Activated CD4-positive, CD25-positive, alpha-beta regulatory T cell treated with anti-CD3 and anti-CD28 coated beads, Interleukin-2, amount 50 U/mL, for 24 hours (primary cell): ENCODE results near the gene ARMCX4.
"Not testable (repeated sequence)": the region's sequence is repeated elsewhere in the genome, so short reads cannot be mapped to it uniquely, and the experiment has no call there.

Experiments
- ATAC-seq, 2 donors: fragments of 150-1000 bp; cut with Tn5 transposase; one replicate each; pipeline ENCODE4 v1.10.0; 2021; ENCODE audit warnings: mild to moderate bottlenecking in 1 of 2, moderate library complexity in 1 of 2

ARMCX4 gene

DNA sequence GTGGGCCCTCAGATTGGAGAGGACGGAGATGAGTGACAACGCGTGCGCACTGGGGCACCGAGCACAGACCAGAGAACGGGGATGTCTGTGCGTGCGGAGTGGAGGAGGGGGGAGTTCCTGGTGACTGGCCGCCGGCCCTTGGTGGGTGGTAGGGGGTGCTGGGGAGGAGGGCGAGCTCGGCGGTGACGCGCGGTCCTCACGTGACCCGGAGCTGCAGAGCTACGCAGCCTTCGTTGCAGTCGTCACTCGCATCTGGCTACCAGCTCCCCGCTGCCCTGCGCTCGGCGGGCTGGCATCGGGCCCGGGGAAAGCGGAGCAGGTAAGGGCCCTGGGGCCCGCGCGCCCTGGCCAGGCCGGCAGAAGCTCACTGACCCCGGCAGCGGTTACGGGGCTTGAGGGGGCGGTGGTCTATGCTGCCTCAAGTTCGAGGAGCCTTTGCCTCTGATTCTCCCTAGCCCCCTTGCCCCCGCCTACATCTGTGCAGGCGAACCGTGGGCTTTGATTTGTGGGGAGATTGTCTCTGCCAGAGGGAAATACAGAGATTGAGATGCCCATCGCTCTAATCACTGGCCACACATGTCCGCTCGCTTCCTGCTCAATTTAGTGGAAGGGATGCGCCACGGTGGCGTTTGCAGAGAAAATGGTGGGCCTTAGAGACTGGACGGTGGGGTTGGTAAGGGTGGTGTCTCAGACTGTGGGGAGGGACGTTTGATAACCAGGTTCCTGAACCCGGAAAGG lies at the start of gene ARMCX4:
ARMCX4 (plus strand) TSS at position 245 of the 738 bp plus-strand sequence. CDS start 3,134 bp downstream, outside the sequence.
- peak; percentile 81 to 83 for ATAC-seq

DNA sequence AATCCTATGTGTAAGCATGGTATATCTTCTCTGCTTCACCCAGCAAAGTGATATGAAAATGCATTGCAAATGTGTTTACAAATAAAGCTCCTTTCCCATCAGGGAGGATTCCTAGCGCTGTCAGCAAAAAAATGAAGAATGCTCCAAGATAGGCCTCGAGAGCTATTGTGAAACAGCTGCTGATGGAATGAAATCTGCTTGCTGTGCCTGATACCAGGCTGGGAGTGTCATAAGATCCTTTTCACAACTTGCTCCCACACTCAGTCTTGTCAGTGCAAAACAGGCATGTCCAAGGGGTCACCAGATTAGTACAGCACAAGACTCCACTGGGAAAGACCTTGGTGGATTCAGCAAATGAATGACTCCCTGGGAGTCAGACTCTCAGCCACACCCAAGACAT lies 43.2 kb upstream of the ARMCX4 start:
- no peak for ATAC-seq

DNA sequence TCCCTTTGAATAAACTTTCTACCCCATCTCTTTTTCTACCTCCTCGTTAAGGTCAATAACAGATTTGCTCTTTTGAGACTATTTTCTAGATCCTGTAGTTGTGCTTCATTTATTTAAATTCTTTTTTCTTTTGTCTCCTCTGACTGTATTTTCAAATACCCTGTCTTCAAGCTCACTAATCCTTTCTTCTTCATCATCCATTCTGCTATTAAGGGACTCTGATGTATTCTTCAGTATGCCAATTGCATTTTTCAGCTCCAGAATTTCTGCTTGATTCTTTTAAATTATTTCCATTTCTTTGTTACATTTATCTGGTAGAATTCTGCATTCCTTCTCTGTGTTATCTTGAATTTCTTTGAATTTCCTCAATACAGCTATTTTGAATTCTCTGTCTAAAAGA lies 36.0 kb upstream of the ARMCX4 start:
- ATAC-seq: no peak

DNA sequence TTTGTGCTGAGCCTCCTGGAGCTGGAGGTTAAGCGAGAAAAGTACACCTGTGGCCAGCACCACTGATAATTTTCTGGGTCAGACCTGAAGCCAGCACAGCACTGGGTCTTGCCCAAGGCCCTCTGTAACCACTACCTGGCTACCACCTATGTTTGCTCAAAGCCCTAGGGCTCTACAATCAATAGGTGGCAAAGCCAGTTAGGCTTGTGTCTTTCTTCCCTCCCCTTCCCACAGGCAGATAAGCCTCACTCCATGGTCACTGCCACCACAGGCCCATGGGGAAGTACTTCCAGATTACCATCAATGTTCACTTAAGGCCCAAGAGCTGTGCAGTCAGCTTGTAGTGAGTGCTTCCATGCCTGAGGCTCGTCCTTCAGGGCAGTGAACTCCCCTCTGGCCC lies 35.2 kb upstream of the ARMCX4 start:
- ATAC-seq: no peak

DNA sequence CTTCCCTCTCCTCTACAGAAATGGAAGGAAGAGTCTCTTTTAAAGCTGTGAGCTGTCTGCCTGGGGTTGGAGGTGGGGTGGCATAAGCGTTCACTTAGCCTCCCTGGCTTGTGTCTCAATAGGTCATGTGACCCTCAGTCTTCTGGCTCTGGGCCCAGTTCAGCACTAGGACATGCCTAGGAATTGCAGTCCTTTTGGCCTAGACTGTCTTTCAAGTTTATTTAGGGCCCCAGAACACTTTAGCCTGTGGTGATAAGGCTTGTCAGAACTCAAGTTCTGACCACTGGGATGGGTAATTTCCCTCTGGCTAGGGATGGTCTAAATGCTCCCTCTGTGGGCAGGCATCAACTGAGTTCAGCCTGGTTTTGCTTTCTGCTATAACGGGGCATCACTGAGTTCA lies 34.3 kb upstream of the ARMCX4 start:
- no peak for ATAC-seq

DNA sequence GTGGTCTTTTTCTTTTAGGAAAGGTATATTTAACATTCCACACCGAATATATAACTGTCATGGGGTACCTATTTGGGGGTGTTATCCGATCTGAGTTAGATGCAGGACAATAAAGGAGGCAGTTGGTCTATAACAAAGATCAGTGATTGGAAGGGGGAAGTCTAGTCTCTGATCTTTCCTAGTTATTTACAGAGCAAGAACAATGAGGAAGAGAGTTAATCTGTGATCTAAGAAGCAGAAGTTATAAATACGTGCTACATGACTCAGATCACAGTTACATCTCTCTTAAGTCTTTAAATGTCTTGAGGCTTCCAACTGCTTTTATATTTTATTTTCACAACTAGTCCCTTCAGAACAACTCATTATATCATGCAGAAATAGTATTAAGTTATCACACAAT lies 33.2 kb upstream of the ARMCX4 start:
- no peak for ATAC-seq

DNA sequence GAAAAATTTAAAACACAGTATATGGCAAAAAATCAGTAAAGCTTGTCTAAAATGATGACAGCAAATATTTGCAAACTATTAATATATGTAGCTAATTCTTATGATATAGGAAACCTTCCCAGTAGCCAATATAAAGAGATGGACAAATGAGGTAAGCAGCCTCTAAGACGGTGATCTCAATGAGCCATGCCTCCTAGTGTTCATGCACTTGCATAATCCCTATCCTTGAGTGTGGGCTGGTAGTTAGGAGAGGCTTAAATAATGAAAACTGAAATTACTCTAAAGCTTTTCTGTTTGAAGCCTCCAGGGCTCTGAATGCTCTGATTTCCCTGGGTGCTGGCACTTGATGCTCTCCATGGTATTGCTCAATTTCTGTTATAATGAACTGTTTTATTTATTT lies 24.6 kb upstream of the ARMCX4 start:
- no peak for ATAC-seq

DNA sequence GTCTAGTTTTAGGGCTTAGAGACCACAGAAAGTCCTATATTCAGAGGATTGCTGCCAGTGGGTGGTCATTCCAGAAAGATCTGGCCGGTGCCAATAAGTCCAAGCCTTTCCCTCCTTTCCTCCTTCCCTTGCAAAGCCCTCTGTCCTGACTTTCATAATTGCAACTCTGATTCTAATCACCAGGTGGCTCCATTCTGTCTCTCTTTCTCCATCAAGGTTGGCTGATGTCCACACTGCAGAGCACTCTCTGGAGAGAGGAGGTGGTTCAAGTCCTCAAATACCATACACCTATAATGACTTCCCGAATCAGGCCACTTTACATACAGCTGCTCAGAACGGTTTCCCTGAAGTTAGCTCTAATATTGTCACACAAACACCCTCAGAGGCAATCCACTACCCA lies 22.4 kb upstream of the ARMCX4 start:
- ATAC-seq: no peak

DNA sequence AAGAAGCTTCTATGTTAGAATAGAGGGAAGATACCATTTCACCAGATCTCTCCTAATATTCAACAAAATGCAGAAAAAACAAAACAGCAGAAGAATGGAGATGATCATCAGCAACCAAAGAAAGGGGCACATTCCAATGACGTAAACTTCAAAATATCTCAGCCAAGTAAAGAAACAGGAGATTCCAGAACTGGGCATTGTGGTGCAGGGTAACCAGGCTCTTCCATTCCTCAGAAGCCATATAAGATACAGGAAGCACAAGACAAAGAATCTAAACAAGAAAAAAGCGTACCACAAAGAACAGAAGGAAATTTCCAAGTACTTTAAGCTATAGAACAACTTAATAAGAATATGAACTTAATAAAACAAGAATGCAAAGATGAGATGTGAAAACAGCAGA lies 6.9 kb upstream of the ARMCX4 start:
- no peak for ATAC-seq

DNA sequence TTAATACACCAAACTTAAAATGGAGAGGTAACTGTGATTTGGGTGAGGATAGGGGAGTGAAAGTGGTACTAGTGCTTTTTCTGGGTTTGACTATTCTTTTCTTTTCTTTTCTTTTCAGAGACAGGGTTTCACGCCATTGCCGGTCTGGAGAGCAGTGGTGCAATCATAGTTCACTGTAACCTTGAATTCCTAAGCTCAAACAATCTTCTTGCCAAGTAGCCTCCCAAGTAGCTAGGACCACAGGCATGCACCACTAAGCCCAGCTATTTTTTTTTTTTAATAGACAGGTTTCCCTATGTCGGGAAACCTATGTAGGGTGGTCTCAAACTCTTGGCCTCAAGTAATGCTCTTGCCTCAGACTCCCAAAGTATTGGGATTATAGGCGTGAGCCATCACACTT lies 3.0 kb upstream of the ARMCX4 start:
- ATAC-seq: no peak

DNA sequence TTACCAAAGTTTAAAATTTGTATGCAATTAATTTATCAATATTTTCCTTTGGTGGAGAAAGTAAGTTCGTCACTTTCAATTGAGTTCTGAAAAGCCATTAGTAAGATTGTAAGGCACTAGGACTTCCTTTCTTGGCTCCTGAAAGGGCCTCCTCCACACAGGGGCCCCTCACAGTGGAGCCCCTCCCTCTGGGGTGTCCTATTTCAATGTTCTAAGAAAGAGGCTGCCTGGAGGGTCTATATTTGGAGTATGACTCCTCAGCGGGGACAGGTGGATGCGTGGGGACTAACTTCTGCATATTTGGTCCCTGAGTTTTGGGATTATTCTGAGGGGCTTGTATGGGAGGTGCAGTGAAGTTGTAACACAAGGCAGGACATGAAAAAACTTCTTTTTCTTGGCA lies 1.6 kb upstream of the ARMCX4 start:
- no peak for ATAC-seq

DNA sequence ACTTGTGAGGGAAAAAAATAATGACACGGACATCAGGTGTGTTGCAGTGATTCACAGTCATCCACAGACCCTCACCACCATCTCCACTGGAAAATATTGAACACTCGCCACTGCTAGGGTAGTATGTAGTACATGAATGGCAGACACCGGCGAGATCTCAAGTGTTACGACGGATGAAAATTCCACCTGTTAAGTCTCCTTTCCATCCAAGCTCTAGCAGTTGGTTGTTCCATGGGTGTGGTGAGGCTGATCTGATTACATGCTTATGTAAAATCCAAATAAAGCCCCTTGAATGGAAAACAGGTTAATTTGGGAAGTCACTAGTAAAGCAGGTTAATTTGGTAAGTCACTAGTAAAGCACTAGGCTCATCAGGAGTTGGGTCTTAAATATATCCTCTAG lies 1.1 kb upstream of the ARMCX4 start:
- ATAC-seq: no peak

DNA sequence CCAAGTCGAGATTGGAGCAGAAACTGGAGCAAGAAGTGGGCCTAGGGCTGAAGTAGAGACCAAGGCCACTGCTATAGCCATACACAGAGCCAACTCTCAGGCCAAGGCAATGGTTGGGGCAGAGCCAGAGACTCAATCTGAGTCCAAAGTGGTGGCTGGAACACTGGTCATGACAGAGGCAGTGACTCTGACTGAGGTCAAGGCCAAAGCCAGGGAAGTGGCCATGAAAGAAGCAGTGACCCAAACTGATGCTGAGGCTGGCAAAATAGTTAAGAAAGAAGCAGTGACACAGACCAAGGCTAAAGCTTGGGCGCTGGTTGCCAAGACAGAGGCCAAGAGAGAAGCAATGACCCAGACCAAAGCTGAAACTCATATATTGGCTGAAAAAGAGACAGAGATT lies 3.5 kb downstream of the ARMCX4 start:
- no peak for ATAC-seq

DNA sequence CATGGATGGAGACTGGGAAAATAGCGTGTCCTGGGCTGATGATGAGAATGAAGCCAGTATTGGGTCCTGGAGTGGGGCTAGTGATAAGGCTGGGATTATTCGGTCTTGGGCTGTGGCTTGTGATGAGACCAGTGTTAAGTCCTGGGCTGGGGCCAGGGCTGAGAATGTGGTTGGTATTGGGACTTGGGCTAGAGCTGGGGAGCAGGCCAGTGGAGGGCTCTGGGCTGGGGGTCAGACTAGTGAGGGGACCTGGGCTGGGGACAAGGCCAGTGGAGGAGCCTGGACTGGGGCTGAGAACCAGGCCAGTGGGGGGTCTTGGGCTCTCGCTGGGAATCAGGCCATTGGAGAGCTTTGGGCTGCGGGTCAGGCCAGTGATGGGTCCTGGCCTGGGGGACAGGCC lies 6.7 kb downstream of the ARMCX4 start:
- no peak for ATAC-seq

DNA sequence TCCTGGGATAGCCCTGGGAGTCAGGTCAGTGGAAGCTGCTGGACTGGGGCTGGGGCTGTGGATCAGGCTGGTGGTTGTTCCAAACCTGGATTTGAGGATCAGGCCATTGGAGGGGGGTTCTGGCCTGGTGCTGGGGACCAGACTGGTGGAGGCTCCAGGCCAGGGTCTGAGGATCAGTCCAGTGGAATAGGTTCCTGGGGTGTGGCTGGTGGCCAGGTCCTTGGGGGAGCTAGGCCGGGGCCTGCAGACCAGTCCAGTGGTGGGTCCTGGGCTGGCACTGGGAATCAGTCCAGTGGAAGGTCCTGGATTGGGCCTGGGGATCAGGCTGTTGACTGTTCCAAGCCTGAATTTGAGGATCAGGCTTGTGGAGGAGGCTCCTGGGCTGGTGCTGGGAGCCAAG lies 8.0 kb downstream of the ARMCX4 start:
- no peak for ATAC-seq

DNA sequence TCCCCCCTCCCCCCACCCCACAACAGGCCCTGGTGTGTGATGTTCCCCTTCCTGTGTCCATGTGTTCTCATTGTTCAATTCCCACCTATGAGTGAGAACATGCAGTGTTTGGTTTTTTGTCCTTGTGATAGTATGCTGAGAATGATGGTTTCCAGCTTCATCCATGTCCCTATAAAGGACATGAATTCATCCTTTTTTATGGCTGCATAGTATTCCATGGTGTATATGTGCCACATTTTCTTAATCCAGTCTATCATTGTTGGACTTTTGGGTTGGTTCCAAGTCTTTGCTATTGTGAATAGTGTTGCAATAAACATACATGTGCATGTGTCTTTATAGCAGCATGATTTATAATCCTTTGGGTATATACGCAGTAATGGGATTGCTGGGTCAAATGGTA lies 17.7 kb downstream of the ARMCX4 start:
- ATAC-seq: not testable (repeated sequence)

DNA sequence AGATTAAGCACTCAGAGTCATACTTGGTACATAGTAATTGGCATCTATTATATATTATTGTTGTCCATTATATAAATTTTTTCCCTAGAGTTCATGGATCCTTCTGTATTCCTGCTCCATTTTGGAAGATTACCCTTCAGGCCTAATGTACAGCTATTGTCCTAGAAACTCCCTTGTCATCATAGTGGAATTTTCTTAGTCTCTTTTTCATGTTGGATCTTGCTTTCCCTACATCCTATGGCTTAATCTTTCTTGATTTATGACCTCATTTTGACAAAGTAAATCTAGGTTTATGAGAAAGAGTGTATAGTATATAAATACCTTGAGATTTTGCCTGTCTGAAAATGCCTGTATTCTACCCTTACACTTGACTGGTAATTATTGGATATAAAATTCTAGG lies 22.1 kb downstream of the ARMCX4 start:
- ATAC-seq: no peak

DNA sequence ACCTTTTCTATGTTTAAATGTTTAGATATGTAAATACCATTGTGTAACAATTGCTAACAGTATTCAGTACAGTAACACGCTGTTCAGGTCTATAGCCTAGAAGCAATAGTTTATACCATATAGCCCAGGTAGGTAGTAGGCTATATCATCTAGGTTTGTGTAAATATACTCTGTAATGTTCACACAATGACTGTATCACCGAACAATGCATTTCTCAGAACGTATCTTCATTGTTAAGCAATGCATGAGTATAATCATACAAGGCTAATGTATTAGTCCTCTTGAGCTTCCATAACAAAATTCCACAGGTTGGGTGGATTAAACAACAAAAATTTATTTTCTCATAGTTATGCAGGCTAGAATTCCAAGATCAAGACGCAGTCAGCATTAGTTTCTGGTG lies 22.7 kb downstream of the ARMCX4 start:
- ATAC-seq: no peak

DNA sequence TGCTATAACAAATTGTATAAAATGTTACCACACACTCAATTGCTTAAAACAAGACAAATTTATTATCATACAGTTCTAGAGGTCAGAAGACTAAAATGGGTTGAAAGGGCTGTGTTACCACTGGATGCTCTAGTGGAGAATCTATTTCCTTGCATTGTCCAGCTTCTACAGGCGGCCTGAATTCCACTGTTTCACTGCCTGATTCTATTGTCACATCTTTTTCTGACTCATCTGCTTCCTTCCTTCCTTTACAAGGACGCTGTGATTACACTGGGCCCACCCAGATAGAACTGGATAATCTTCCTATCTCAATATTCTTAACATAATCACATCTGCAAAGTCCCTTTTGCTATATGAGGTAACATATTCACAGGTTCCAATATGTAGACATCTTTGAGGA lies 45.7 kb downstream of the ARMCX4 start:
- no peak for ATAC-seq
